AG04449 (cell line): ENCODE results near the gene EPHA6.

Source experiments
- CTCF ChIA-PET: fragments of 350-600 bp; formaldehyde crosslinking; extraction: SDS; loops from one replicate; lab custom pipeline; 2021; ENCODE audit warnings: antibody characterized with exemption; lab: Yijun Ruan, JAX
- POLR2A ChIA-PET: fragments of 400-600, 350-600 bp; formaldehyde crosslinking; extraction: SDS; loops from one replicate; lab custom pipeline; 2020; ENCODE audit warnings: antibody characterized with exemption, inconsistent platforms; lab: Yijun Ruan, JAX
- DNase-seq: peaks from one replicate; pipeline ENCODE4 v3.0.0-alpha.2; 2010; ENCODE audit warnings: low read depth, low spot score
- H3K4me3 ChIP-seq: 2 replicates; pipeline ENCODE4 v1.5.1; 2011; ENCODE audit warnings: low read depth, mild to moderate bottlenecking, control low read depth, low read length
- CTCF ChIP-seq: IDR thresholded peaks from one replicate; pipeline ENCODE4 v1.5.1; 2011; ENCODE audit warnings: mild to moderate bottlenecking, moderate library complexity, low read length, control low read depth, inconsistent platforms; ENCODE audit not compliant: insufficient read depth; ENCODE audit errors: missing control alignments

EPHA6 gene

GRCh38 chr3:97277708-97278107 is 463.3 kb downstream of the EPHA6 start:
- ChIA-PET CTCF (no interaction called here), POLR2A (no interaction called here)
- H3K4me3 ChIP-seq: no peak overlapping the region
- no peak for TF ChIP-seq CTCF
- no peak for DNase-seq

GRCh38 chr3:97278506-97278905 is 464.1 kb downstream of the EPHA6 start:
- H3K4me3 ChIP-seq: no peak overlapping the region
- no peak for DNase-seq
- no peak for TF ChIP-seq CTCF
- POLR2A ChIA-PET: no interaction called here
- CTCF ChIA-PET: no interaction called here

- TF ChIP-seq CTCF: no peak
- no peak overlapping the region for H3K4me3 ChIP-seq
- no peak for DNase-seq
- CTCF ChIA-PET: no interaction called here
- POLR2A ChIA-PET: no interaction called here
Observed at GRCh38 chr3:97291901-97292300, 477.5 kb downstream of the EPHA6 start.

GRCh38 chr3:97293596-97294131 is 479.3 kb downstream of the EPHA6 start:
- POLR2A ChIA-PET: no interaction called here
- TF ChIP-seq CTCF: no peak
- no peak for DNase-seq
- H3K4me3 ChIP-seq: no peak overlapping the region
- CTCF ChIA-PET: no interaction called here

GRCh38 chr3:97297032-97297431 is 482.6 kb downstream of the EPHA6 start:
- CTCF ChIA-PET: no interaction called here

GRCh38 chr3:97301114-97301513 is 486.7 kb downstream of the EPHA6 start:
- H3K4me3 ChIP-seq: no peak overlapping the region
- CTCF ChIA-PET: no interaction called here
- POLR2A ChIA-PET: no interaction called here
- no peak for TF ChIP-seq CTCF
- DNase-seq: no peak

More at GRCh38 chr3:97297032-97297431, 482.6 kb downstream of the EPHA6 start:
- H3K4me3 ChIP-seq: no peak overlapping the region
- POLR2A ChIA-PET: no interaction called here
- no peak for TF ChIP-seq CTCF
- no peak for DNase-seq
